ENCODE results near the gene SRP9.
"Not testable (repeated sequence)": the region's sequence is repeated elsewhere in the genome, so short reads cannot be mapped to it uniquely, and the experiment has no call there.

Gene SRP9

GRCh38 chr1:225813214-225813964 is 35.8 kb downstream of the SRP9 start:
- DNase-seq (ENCODE audit: low read depth in 3 of 3, low spot score in 1 of 3), result no peak

- DNase-seq (ENCODE audit: low read depth in 3 of 3, low spot score in 1 of 3), result no peak
These were observed 36.8 kb downstream of the SRP9 start for GRCh38 chr1:225814381-225814780.

GRCh38 chr1:225815090-225815489 is 37.5 kb downstream of the SRP9 start:
- not testable (repeated sequence) for DNase-seq (ENCODE audit: low read depth in 3 of 3, low spot score in 1 of 3)

GRCh38 chr1:225815526-225816178 is 38.0 kb downstream of the SRP9 start:
- DNase-seq (ENCODE audit: low read depth in 3 of 3, low spot score in 1 of 3), result no peak

GRCh38 chr1:225816643-225817538 is 39.3 kb downstream of the SRP9 start:
- DNase-seq (ENCODE audit: low read depth in 3 of 3, low spot score in 1 of 3), result no peak

- no peak for DNase-seq (ENCODE audit: low read depth in 3 of 3, low spot score in 1 of 3)
These were observed 40.0 kb downstream of the SRP9 start for GRCh38 chr1:225817611-225818061.

GRCh38 chr1:225818229-225818628 is 40.6 kb downstream of the SRP9 start:
- no peak for DNase-seq (ENCODE audit: low read depth in 3 of 3, low spot score in 1 of 3)

GRCh38 chr1:225819346-225820192 is 41.9 kb downstream of the SRP9 start:
- no peak for DNase-seq (ENCODE audit: low read depth in 3 of 3, low spot score in 1 of 3)

GRCh38 chr1:225820522-225821120 is 43.0 kb downstream of the SRP9 start:
- DNase-seq (ENCODE audit: low read depth in 3 of 3, low spot score in 1 of 3), result no peak

- DNase-seq (ENCODE audit: low read depth in 3 of 3, low spot score in 1 of 3), result no peak
These were observed 45.2 kb downstream of the SRP9 start for GRCh38 chr1:225822655-225823403.

- DNase-seq (ENCODE audit: low read depth in 3 of 3, low spot score in 1 of 3), result no peak
These were observed 46.2 kb downstream of the SRP9 start for GRCh38 chr1:225823811-225824261.

GRCh38 chr1:225824533-225824941 is 46.9 kb downstream of the SRP9 start:
- DNase-seq (ENCODE audit: low read depth in 3 of 3, low spot score in 1 of 3), result no peak

- no peak for DNase-seq (ENCODE audit: low read depth in 3 of 3, low spot score in 1 of 3)
These were observed 47.5 kb downstream of the SRP9 start for GRCh38 chr1:225825078-225825477.

GRCh38 chr1:225825607-225826007 is 48.0 kb downstream of the SRP9 start:
- DNase-seq (ENCODE audit: low read depth in 3 of 3, low spot score in 1 of 3), result no peak

GRCh38 chr1:225827076-225827475 is 49.5 kb downstream of the SRP9 start:
- no peak for DNase-seq (ENCODE audit: low read depth in 3 of 3, low spot score in 1 of 3)

GRCh38 chr1:225828706-225829345 is 51.2 kb downstream of the SRP9 start:
- DNase-seq (ENCODE audit: low read depth in 3 of 3, low spot score in 1 of 3), result no peak

- DNase-seq (ENCODE audit: low read depth in 3 of 3, low spot score in 1 of 3), result no peak
These were observed 53.2 kb downstream of the SRP9 start for GRCh38 chr1:225830841-225831240.

- DNase-seq (ENCODE audit: low read depth in 3 of 3, low spot score in 1 of 3), result no peak
These were observed 57.0 kb downstream of the SRP9 start for GRCh38 chr1:225834417-225835329.

Data from stimulated activated CD4-positive, alpha-beta T cell treated with anti-CD3 and anti-CD28 coated beads, TNF-alpha, amount 100 ng/mL, for 1 hour (primary cell).